ENCODE results near the gene TMEM158. TPM values are rescaled to one million over a fixed set of nuclear protein-coding genes. Genes with fewer than 3 reads are reported as not detected.

TMEM158 gene
- polyA plus RNA-seq, 3 donors: 4.4 to 6.6 (median 5.8) TPM

- no peak for DNase-seq
Observed at GRCh38 chr3:45180899-45181298, 45.2 kb downstream of the TMEM158 start.

GRCh38 chr3:45180051-45180450 is 46.0 kb downstream of the TMEM158 start:
- no peak for DNase-seq

- no peak for DNase-seq
Observed at GRCh38 chr3:45179163-45179562, 46.9 kb downstream of the TMEM158 start.

- DNase-seq: no peak
Observed at GRCh38 chr3:45178183-45179023, 47.7 kb downstream of the TMEM158 start.

GRCh38 chr3:45176912-45177311 is 49.2 kb downstream of the TMEM158 start:
- no peak for DNase-seq

Other genes starting within 250 kb of the TMEM158 start
- gene CLEC3B, start 200.0 kb downstream of the TMEM158 start, polyA plus RNA-seq (ENCODE audit: insufficient read length in 3 of 3): 10 to 100 TPM; 26.5 to 44.4 (median 27.2) TPM
- 1 to 10 TPM; 1.0 to 1.4 (median 1.4) TPM for gene CDCP1, start 79.9 kb downstream of the TMEM158 start, polyA plus RNA-seq (ENCODE audit: insufficient read length in 3 of 3)
- gene LARS2, start 162.3 kb upstream of the TMEM158 start, polyA plus RNA-seq (ENCODE audit: insufficient read length in 3 of 3): 10 to 100 TPM; 29.7 to 33.0 (median 30.1) TPM